ENCODE results near the gene AP1M1. TPM values are rescaled to one million over a fixed set of nuclear protein-coding genes. Genes with fewer than 3 reads are reported as not detected.

AP1M1 gene
- total RNA-seq, 1 donor from 2014 or later, result 49.4 TPM

GRCh38 chr19:16161840-16162239, 35.9 kb upstream of the AP1M1 start:
- no peak for TF ChIP-seq CTCF (IDR thresholded peaks at IDR 0.05; ENCODE audit: unreplicated experiment)
- Mint-ChIP-seq H3K36me3 (no peaks in the 10 kb centered on the region), H3K4me1 (no peaks in the 10 kb centered on the region), H3K4me3 (no peak overlapping the region), H3K27ac (no peak overlapping the region), H3K9me3 (no peaks in the 10 kb centered on the region), H3K27me3 (ENCODE audit: low read depth) (no peaks in the 10 kb centered on the region)
- DNase-seq (ENCODE audit: low spot score in 2 of 2, unreplicated experiment in 2 of 2), result no peak

- Mint-ChIP-seq H3K27me3 (ENCODE audit: low read depth) (no peaks in the 10 kb centered on the region), H3K4me1 (no peaks in the 10 kb centered on the region), H3K9me3 (no peaks in the 10 kb centered on the region), H3K4me3 (no peak overlapping the region), H3K36me3 (no peaks in the 10 kb centered on the region), H3K27ac (no peak overlapping the region)
- no peak for DNase-seq (ENCODE audit: low spot score in 2 of 2, unreplicated experiment in 2 of 2)
- TF ChIP-seq CTCF (IDR thresholded peaks at IDR 0.05; ENCODE audit: unreplicated experiment), result no peak
These were observed 33.4 kb upstream of the AP1M1 start for GRCh38 chr19:16164222-16164890.

- no peak overlapping the region for H3K4me3 Mint-ChIP-seq
- H3K27ac Mint-ChIP-seq, result no peak overlapping the region
- DNase-seq (ENCODE audit: low spot score in 2 of 2, unreplicated experiment in 2 of 2), result no peak
- H3K9me3 Mint-ChIP-seq, result no peaks in the 10 kb centered on the region
- H3K36me3 Mint-ChIP-seq, result no peaks in the 10 kb centered on the region
- TF ChIP-seq CTCF (IDR thresholded peaks at IDR 0.05; ENCODE audit: unreplicated experiment), result no peak
- H3K4me1 Mint-ChIP-seq, result no peaks in the 10 kb centered on the region
- no peaks in the 10 kb centered on the region for H3K27me3 Mint-ChIP-seq (ENCODE audit: low read depth)
These were observed 31.3 kb upstream of the AP1M1 start for GRCh38 chr19:16166417-16166816.

- H3K27me3 Mint-ChIP-seq (ENCODE audit: low read depth), result no peaks in the 10 kb centered on the region
- H3K9me3 Mint-ChIP-seq, result no peaks in the 10 kb centered on the region
- H3K4me1 Mint-ChIP-seq, result no peaks in the 10 kb centered on the region
- no peaks in the 10 kb centered on the region for H3K36me3 Mint-ChIP-seq
- DNase-seq (ENCODE audit: low spot score in 2 of 2, unreplicated experiment in 2 of 2), result no peak
- H3K27ac Mint-ChIP-seq, result no peak overlapping the region
- no peak overlapping the region for H3K4me3 Mint-ChIP-seq
- TF ChIP-seq CTCF (IDR thresholded peaks at IDR 0.05; ENCODE audit: unreplicated experiment), result no peak
These were observed 30.7 kb upstream of the AP1M1 start for GRCh38 chr19:16167055-16167454.

GRCh38 chr19:16168465-16169081, 29.1 kb upstream of the AP1M1 start:
- DNase-seq (ENCODE audit: low spot score in 2 of 2, unreplicated experiment in 2 of 2), result no peak
- H3K36me3 Mint-ChIP-seq, result no peaks in the 10 kb centered on the region
- no peaks in the 10 kb centered on the region for H3K9me3 Mint-ChIP-seq
- peaks cover 5% of the 10 kb centered on the region for H3K4me1 Mint-ChIP-seq
- no peak overlapping the region for H3K4me3 Mint-ChIP-seq
- no peak for TF ChIP-seq CTCF (IDR thresholded peaks at IDR 0.05; ENCODE audit: unreplicated experiment)
- H3K27me3 Mint-ChIP-seq (ENCODE audit: low read depth), result no peaks in the 10 kb centered on the region
- no peak overlapping the region for H3K27ac Mint-ChIP-seq

Data from mesothelial cell of epicardium (in vitro differentiated cells).